ENCODE data around the gene KRT83.

Gene KRT83

GRCh38 chr12:52267266-52267665 is 53.9 kb downstream of the KRT83 start:
- no peak for TF ChIP-seq EZH2 (IDR thresholded peaks at IDR 0.05; ENCODE audit: borderline replicate concordance, low read length)
- no peak for TF ChIP-seq CTCF (IDR thresholded peaks at IDR 0.05; ENCODE audit: low read length)
- H3K27me3 ChIP-seq (ENCODE audit: insufficient read depth, low read length) = no peaks in the 10 kb centered on the region; the same call in 1 of the 2 replicates
- no peak overlapping the region for H3K4me2 ChIP-seq (ENCODE audit: low read length)
- H4K20me1 ChIP-seq (ENCODE audit: insufficient read depth, low read length) = no peaks in the 10 kb centered on the region
- no peak overlapping the region for H3K27ac ChIP-seq (ENCODE audit: low read depth, low read length, poor library complexity, severe bottlenecking)
- no peaks in the 10 kb centered on the region for H3K9me3 ChIP-seq (ENCODE audit: low read length)
- no peaks in the 10 kb centered on the region for H3F3A ChIP-seq (ENCODE audit: insufficient read depth, low read length)
- H3K9ac ChIP-seq (ENCODE audit: low read length) = no peak overlapping the region
- H3K36me3 ChIP-seq (ENCODE audit: insufficient read depth, low read length) = no peaks in the 10 kb centered on the region
- no peak overlapping the region for H3K4me3 ChIP-seq (ENCODE audit: low read depth, low read length, poor library complexity, severe bottlenecking)
- H3K79me2 ChIP-seq (ENCODE audit: insufficient read depth, low read length) = no peaks in the 10 kb centered on the region
- no peaks in the 10 kb centered on the region for H3K4me1 ChIP-seq (ENCODE audit: insufficient read depth, low read length, severe bottlenecking)
- H2AFZ ChIP-seq (ENCODE audit: low read length) = no peak overlapping the region
- no peaks in the 10 kb centered on the region for H3K9me2 ChIP-seq (ENCODE audit: low read depth, low read length)

- no peaks in the 10 kb centered on the region; the same call in 1 of the 2 replicates for H3K27me3 ChIP-seq (ENCODE audit: insufficient read depth, low read length)
- H3K9me2 ChIP-seq (ENCODE audit: low read depth, low read length) = no peaks in the 10 kb centered on the region
- no peak overlapping the region for H3K27ac ChIP-seq (ENCODE audit: low read depth, low read length, poor library complexity, severe bottlenecking)
- H3K36me3 ChIP-seq (ENCODE audit: insufficient read depth, low read length) = no peaks in the 10 kb centered on the region
- no peak overlapping the region for H2AFZ ChIP-seq (ENCODE audit: low read length)
- no peaks in the 10 kb centered on the region for H3F3A ChIP-seq (ENCODE audit: insufficient read depth, low read length)
- no peaks in the 10 kb centered on the region for H3K9me3 ChIP-seq (ENCODE audit: low read length)
- TF ChIP-seq CTCF (IDR thresholded peaks at IDR 0.05; ENCODE audit: low read length) = no peak
- H4K20me1 ChIP-seq (ENCODE audit: insufficient read depth, low read length) = no peaks in the 10 kb centered on the region
- H3K4me1 ChIP-seq (ENCODE audit: insufficient read depth, low read length, severe bottlenecking) = no peaks in the 10 kb centered on the region
- H3K9ac ChIP-seq (ENCODE audit: low read length) = no peak overlapping the region
- no peak overlapping the region for H3K4me3 ChIP-seq (ENCODE audit: low read depth, low read length, poor library complexity, severe bottlenecking)
- H3K4me2 ChIP-seq (ENCODE audit: low read length) = no peak overlapping the region
- no peaks in the 10 kb centered on the region for H3K79me2 ChIP-seq (ENCODE audit: insufficient read depth, low read length)
Observed at GRCh38 chr12:52266514-52266913, 54.7 kb downstream of the KRT83 start.

GRCh38 chr12:52264435-52264825 is 56.8 kb downstream of the KRT83 start:
- Histone ChIP-seq H3K27me3 (ENCODE audit: insufficient read depth, low read length) (no peaks in the 10 kb centered on the region; the same call in 1 of the 2 replicates), H3K9ac (ENCODE audit: low read length) (no peak overlapping the region), H3K9me3 (ENCODE audit: low read length) (no peaks in the 10 kb centered on the region), H2AFZ (ENCODE audit: low read length) (no peak overlapping the region), H3K27ac (ENCODE audit: low read depth, low read length, poor library complexity, severe bottlenecking) (no peak overlapping the region), H3K79me2 (ENCODE audit: insufficient read depth, low read length) (no peaks in the 10 kb centered on the region), H3K4me1 (ENCODE audit: insufficient read depth, low read length, severe bottlenecking) (no peaks in the 10 kb centered on the region), H3K36me3 (ENCODE audit: insufficient read depth, low read length) (no peaks in the 10 kb centered on the region), H3F3A (ENCODE audit: insufficient read depth, low read length) (no peaks in the 10 kb centered on the region), H3K9me2 (ENCODE audit: low read depth, low read length) (no peaks in the 10 kb centered on the region), H4K20me1 (ENCODE audit: insufficient read depth, low read length) (no peaks in the 10 kb centered on the region), H3K4me2 (ENCODE audit: low read length) (no peak overlapping the region), H3K4me3 (ENCODE audit: low read depth, low read length, poor library complexity, severe bottlenecking) (no peak overlapping the region)
- TF ChIP-seq CTCF (IDR thresholded peaks at IDR 0.05; ENCODE audit: low read length) = no peak
- TF ChIP-seq EZH2 (IDR thresholded peaks at IDR 0.05; ENCODE audit: borderline replicate concordance, low read length) = no peak
